ENCODE measurements around the gene JDP2. TPM values are rescaled to one million over a fixed set of nuclear protein-coding genes. Genes with fewer than 3 reads are reported as not detected.

The JDP2 gene
- total and polyA plus RNA-seq, 3 donors from 2014 or later: 10.7 to 19.0 (median 14.0) TPM

- no peak for TF ChIP-seq POLR2A (IDR thresholded peaks at IDR 0.05)
- TF ChIP-seq, protein P1, sequence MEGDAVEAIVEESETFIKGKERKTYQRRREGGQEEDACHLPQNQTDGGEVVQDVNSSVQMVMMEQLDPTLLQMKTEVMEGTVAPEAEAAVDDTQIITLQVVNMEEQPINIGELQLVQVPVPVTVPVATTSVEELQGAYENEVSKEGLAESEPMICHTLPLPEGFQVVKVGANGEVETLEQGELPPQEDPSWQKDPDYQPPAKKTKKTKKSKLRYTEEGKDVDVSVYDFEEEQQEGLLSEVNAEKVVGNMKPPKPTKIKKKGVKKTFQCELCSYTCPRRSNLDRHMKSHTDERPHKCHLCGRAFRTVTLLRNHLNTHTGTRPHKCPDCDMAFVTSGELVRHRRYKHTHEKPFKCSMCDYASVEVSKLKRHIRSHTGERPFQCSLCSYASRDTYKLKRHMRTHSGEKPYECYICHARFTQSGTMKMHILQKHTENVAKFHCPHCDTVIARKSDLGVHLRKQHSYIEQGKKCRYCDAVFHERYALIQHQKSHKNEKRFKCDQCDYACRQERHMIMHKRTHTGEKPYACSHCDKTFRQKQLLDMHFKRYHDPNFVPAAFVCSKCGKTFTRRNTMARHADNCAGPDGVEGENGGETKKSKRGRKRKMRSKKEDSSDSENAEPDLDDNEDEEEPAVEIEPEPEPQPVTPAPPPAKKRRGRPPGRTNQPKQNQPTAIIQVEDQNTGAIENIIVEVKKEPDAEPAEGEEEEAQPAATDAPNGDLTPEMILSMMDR (IDR thresholded peaks at IDR 0.05): no peak
- H3K4me3 ChIP-seq: no peak overlapping the region
- no peaks in the 10 kb centered on the region for H3K9me3 ChIP-seq
- H3K36me3 ChIP-seq (ENCODE audit: low read depth, missing control alignments): no peaks in the 10 kb centered on the region
- no peak for DNase-seq
- 38 to 39% methylated on average over 1 of the region's 1 CpG for WGBS, 2 donors
- H3K4me1 ChIP-seq: peaks cover 21% of the 10 kb centered on the region
- peak overlapping the region; percentile 78 to 85 for H3K27ac ChIP-seq
- H3K27me3 ChIP-seq: no peaks in the 10 kb centered on the region
- intact Hi-C loops (cut with DNase I; ENCODE audit: low total_unique reads): no loop called here
Measured at GRCh38 chr14:75429562-75429961, 1.7 kb downstream of the JDP2 start.

- Histone ChIP-seq H3K4me1 (peaks cover 21% of the 10 kb centered on the region), H3K36me3 (ENCODE audit: low read depth, missing control alignments) (no peaks in the 10 kb centered on the region), H3K27ac (peak overlapping the region in 1 of 2 donors; percentile 85), H3K9me3 (no peaks in the 10 kb centered on the region), H3K4me3 (no peak overlapping the region), H3K27me3 (no peaks in the 10 kb centered on the region)
- WGBS, 2 donors: 20 to 46% methylated on average over 7 of the region's 7 CpGs
- intact Hi-C loops (cut with DNase I; ENCODE audit: low total_unique reads): no loop called here
- TF ChIP-seq, protein P1 (IDR thresholded peaks at IDR 0.05): no peak
- no peak for TF ChIP-seq POLR2A (IDR thresholded peaks at IDR 0.05)
- DNase-seq: no peak
Measured at GRCh38 chr14:75430116-75430515, 2.3 kb downstream of the JDP2 start.

DNA sequence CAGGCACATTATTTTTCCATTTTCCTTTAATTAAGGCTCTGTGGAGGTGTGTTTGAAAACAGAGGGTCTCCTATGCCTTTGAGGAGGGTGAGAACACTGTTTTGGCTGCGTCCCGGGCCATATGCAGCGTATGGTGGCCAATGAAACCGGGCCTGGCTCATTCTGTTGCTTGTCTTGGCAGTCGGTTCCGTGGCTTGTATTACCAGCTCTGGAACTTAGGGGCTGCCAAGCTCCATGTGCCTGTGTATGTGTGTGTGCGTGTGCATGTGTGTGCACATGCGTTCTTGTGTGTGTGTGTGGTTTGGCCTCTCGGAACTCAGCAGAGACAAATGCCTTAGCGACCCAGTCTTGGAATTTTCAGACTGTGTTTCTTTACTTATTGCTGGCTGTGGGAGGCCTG lies 2.7 kb downstream of the JDP2 start:
- DNase-seq: peak; percentile 50
- WGBS, 2 donors: 55 to 56% methylated on average over 10 of the region's 10 CpGs
- Histone ChIP-seq H3K4me3 (no peak overlapping the region), H3K27ac (no peak overlapping the region), H3K27me3 (no peaks in the 10 kb centered on the region), H3K36me3 (ENCODE audit: low read depth, missing control alignments) (no peaks in the 10 kb centered on the region), H3K9me3 (no peaks in the 10 kb centered on the region), H3K4me1 (peaks cover 21% of the 10 kb centered on the region)
- TF ChIP-seq, protein P1 (IDR thresholded peaks at IDR 0.05): no peak
- TF ChIP-seq POLR2A (IDR thresholded peaks at IDR 0.05): no peak
- intact Hi-C loops (cut with DNase I; ENCODE audit: low total_unique reads): no loop called here

- no peak overlapping the region for H3K4me3 ChIP-seq
- peaks cover 21% of the 10 kb centered on the region for H3K4me1 ChIP-seq
- no peaks in the 10 kb centered on the region for H3K36me3 ChIP-seq (ENCODE audit: low read depth, missing control alignments)
- H3K27ac ChIP-seq: no peak overlapping the region
- no peaks in the 10 kb centered on the region for H3K27me3 ChIP-seq
- 65 to 71% methylated on average over 6 of the region's 6 CpGs for WGBS, 2 donors
- TF ChIP-seq, protein P1 (IDR thresholded peaks at IDR 0.05): no peak
- TF ChIP-seq POLR2A (IDR thresholded peaks at IDR 0.05): no peak
- no peaks in the 10 kb centered on the region for H3K9me3 ChIP-seq
- intact Hi-C loops (cut with DNase I; ENCODE audit: low total_unique reads): no loop called here
- no peak for DNase-seq
Measured at GRCh38 chr14:75430976-75431375, 3.2 kb downstream of the JDP2 start.

GRCh38 chr14:75431827-75432226 lies 4.0 kb downstream of the JDP2 start:
- H3K27me3 ChIP-seq: no peaks in the 10 kb centered on the region
- no peak for DNase-seq
- intact Hi-C loops (cut with DNase I; ENCODE audit: low total_unique reads): no loop called here
- no peak overlapping the region for H3K27ac ChIP-seq
- no peaks in the 10 kb centered on the region for H3K9me3 ChIP-seq
- H3K4me3 ChIP-seq: no peak overlapping the region
- no peak for TF ChIP-seq POLR2A (IDR thresholded peaks at IDR 0.05)
- TF ChIP-seq, protein P1 (IDR thresholded peaks at IDR 0.05): no peak
- H3K4me1 ChIP-seq: peaks cover 21% of the 10 kb centered on the region
- 77 to 98% methylated on average over 4 of the region's 4 CpGs for WGBS, 2 donors
- no peaks in the 10 kb centered on the region for H3K36me3 ChIP-seq (ENCODE audit: low read depth, missing control alignments)
